Ovary (tissue), 3 donors: Measurements from ENCODE around the gene TAF1A.

Source experiments
- POLR2A ChIP-seq: fragments of 450-650 bp; IDR thresholded peaks from one replicate; pipeline ENCODE4 v1.6.1; 2017; ENCODE audit warnings: antibody characterized with exemption, mild to moderate bottlenecking, moderate library complexity
- TF ChIP-seq, protein P1 (sequence below), 3 donors: fragments of 450-650 bp in 2 of 3; fragments of 200-600 bp in 1 of 3; IDR thresholded peaks; one replicate each; pipeline versions ENCODE4 v1.5.1 to v1.8.0; 2016 to 2022; ENCODE audit warnings: antibody characterized with exemption in 3 of 3, mild to moderate bottlenecking in 1 of 3
- donor health status: DM: no; HTN: no; CAD: no.

DNA sequence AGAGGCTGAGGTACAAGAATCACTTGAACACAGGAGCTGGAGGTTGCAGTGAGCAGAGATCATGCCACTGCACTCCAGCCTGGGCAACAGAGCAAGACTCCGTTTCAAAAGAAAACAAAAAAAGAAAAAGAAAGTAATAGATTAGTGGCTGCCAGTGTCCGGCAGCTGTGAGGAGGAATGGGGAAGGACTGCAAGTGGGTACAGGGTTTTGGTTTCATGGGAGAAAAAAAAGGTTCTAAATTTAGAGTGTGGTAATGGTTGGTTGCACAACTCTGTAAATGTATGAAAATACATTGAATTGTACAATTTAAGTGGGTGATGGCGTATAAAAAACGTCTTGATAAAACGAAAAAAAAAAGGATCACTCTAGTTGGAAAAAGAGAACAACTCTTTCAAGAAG lies 6.7 kb downstream of the TAF1A start:
- TF ChIP-seq, protein P1, sequence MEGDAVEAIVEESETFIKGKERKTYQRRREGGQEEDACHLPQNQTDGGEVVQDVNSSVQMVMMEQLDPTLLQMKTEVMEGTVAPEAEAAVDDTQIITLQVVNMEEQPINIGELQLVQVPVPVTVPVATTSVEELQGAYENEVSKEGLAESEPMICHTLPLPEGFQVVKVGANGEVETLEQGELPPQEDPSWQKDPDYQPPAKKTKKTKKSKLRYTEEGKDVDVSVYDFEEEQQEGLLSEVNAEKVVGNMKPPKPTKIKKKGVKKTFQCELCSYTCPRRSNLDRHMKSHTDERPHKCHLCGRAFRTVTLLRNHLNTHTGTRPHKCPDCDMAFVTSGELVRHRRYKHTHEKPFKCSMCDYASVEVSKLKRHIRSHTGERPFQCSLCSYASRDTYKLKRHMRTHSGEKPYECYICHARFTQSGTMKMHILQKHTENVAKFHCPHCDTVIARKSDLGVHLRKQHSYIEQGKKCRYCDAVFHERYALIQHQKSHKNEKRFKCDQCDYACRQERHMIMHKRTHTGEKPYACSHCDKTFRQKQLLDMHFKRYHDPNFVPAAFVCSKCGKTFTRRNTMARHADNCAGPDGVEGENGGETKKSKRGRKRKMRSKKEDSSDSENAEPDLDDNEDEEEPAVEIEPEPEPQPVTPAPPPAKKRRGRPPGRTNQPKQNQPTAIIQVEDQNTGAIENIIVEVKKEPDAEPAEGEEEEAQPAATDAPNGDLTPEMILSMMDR (IDR thresholded peaks at IDR 0.05): no peak
- no peak for TF ChIP-seq POLR2A
